NCI-H187 (cell line): ENCODE measurements around the gene MYD88.

Experiments used
- DNase-seq, 2 experiments: peaks; one replicate each; lab custom pipeline; 2025; lab: John Stamatoyannopoulos, UW

Gene MYD88

DNA sequence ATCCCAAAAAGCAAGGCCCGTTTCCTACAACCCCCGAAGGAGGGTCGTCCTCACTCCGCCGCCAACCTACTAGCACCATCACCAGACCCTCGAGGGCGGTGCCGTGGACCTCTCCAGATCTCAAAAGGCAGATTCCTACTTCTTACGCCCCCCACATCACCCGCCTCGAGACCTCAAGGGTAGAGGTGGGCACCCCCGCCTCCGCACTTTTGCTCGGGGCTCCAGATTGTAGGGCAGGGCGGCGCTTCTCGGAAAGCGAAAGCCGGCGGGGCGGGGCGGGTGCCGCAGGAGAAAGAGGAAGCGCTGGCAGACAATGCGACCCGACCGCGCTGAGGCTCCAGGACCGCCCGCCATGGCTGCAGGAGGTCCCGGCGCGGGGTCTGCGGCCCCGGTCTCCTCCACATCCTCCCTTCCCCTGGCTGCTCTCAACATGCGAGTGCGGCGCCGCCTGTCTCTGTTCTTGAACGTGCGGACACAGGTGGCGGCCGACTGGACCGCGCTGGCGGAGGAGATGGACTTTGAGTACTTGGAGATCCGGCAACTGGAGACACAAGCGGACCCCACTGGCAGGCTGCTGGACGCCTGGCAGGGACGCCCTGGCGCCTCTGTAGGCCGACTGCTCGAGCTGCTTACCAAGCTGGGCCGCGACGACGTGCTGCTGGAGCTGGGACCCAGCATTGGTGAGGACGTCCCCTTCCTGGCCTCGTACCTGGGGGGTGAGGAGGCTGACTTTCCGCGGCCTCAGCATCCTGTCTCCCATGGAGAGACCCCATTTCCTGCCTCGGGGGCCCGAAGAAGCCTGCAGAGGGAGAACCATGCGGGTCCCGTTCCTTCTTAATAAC is at the start of gene MYD88:
Gene MYD88 (plus strand): TSS at position 313 of the 842 bp plus-strand sequence. CDS start 40 bp downstream, at position 353.
- no peak for DNase-seq

DNA sequence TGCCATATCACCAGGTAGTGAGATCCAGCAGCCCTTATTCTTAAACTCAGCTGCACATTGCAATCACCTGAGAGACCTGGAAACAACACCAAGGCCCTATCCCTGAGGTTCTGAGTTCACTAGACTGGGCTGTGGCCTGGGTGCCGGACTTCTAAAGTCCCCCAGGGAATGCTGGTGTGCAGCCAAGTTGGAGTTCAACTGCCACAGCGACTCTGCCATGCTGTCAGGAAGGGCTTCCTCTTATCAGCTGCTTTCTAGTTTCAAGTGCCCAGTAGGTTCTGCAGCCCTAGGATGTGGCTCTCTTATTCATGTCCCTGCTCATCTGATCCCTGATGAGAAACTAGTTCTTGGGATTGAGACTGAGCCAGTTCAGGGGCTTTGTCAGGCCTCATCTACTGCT is 49.3 kb upstream of the MYD88 start:
- no peak for DNase-seq

DNA sequence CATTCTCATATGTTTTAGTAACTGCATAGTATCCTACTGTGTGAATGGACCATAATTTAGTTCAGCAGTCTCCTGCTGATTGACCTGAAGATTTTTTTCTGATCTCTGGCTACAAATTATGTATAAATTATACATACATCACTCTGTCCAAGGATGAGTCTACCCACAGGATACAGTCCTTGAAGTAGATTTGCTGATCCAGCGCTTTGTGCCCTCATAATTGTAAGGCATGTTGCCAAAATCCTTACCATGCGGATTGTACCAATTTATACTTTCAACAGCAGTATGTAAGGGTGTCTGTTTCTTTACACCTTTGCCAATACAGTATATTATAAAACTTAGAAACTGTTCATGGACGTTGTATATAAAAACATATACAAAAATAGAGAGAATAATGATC is 48.0 kb upstream of the MYD88 start:
- DNase-seq, result no peak

DNA sequence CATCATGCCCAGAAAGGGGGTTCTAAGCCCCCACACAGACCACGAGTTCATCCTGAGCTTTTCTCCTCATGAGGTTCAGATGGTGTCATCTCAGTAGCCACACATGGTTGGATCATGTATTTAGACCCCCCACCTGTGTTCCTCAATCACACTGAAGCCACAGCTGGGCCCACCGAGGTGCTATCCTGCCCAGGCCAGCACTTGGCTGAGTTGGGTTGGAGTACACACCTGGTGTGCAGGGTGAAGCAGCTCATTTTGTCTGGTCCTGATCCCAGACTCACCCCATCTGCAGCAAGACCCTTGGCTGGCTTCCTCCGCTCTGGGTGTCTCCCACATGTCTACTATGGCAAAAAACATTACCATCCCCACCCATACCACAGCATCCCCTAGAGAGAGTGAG is 43.5 kb upstream of the MYD88 start:
- DNase-seq, result no peak

DNA sequence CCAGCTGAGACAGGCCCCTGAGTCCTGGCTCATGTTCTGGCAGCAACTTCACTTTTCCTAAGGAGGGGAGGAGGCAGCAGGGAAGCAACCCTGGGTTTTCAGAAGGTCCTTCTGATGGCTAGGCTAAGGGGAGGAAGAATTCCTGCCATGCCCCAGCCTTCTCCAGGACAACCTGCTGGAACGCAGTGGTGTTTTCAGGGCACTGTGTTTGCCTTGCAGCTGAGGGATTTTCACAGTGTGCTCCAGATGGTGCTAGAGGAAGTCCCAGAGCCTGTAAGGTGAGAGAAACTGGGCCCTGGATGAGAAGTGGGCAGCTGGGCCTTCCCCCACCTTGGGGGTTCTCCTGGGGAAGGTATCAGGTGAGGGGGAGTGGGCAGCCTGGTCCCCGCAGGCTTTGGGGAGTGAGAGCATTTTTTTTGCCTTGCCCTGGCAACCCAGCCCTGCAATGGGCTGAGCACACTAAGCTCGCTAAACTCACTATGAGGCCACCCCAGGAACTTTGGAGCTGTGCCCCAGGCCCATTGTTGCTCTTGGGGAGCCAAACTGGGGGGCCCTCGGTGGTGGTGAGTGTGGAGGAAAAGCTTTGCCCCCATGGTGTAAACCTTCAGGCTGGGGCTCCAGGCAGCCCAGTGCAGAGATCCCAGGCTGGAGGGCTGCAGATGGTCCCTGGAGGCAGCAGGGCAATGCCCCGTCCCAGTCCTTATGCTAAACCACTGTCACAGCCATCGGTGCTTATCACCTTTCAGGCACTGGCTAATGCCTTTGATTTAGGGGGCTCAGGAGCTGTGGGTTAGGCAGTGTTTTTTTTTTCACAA is 42.6 kb upstream of the MYD88 start:
- DNase-seq, result no peak

DNA sequence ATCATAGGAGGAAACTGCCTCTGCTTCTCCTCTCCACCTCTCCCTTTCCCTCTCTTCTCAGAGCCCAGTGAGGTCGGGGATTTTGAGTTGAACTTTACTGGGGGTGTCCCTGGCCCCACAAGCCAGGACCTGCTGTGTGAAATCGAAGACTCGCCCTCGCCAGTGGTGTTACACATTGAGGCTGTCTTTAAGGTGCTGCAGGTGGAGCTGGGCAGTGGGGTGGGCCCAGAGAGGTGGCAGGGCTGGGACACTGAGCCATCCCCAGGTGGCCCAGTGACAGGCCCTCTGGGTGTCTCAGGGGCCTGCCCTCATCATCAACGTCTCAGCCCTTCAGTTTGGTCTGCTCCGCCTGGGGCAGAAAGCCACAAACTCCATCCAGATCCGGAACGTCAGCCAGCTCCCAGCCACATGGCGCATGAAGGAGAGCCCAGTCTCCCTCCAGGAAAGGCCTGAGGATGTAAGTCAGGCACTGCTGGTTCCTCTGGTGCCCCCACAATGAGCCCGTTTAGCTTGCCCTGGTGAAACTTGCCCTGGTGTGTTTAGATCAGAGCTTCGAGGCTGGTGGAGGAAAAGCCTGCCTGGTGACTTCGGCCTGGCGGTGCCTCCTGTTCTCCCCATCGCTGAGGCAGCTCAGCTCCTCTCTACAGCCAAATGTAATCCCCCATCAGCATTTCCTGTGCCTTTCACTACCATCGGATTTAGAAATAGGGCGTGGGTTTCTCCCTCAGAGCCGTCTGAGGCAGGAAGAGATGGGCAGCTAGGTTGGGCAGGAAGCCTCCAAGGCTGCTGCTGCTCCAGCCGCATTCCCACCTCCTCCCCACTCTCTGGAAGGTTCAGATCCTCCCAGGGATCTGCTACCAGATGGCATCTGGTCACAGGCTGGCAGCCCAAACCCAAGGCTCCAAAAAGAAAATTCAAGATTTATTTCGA is 40.8 kb upstream of the MYD88 start:
- no peak for DNase-seq

DNA sequence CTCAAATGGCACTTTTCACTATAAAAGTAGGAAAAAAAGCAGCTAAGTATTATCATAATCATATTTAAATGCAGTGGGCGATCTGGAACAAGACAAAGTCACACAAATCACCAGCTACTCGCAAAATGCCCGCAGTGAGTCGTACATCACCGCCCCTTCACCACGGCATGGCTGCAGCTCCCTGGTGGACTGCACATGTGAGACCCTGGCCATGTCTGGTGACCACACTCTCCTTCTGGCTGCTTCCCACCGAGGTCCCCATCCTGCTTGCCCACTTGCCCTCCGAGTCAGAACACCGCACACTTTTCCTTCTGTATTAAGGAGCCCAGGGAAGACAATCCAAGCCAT is 40.1 kb upstream of the MYD88 start:
- DNase-seq, result no peak

DNA sequence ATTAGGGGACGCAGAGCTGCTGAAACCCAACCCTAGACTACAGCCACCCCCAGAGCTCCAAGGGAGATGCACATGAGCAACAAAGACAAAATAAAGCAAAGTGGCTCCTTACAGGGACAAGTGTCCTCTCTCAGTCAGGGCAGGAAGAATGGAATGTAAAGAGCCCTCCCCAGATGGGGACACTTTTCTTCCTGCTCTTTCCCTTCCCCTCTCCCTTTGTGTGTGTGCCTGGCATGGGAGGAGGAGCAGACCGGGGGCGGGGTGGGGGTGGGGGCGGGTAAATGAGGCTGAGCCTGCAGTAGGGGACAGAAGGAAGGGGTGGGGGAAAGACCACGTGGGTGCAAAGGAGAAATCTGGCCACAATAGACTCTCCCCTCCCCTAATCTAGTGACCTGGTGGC is 38.9 kb upstream of the MYD88 start:
- DNase-seq, result no peak

DNA sequence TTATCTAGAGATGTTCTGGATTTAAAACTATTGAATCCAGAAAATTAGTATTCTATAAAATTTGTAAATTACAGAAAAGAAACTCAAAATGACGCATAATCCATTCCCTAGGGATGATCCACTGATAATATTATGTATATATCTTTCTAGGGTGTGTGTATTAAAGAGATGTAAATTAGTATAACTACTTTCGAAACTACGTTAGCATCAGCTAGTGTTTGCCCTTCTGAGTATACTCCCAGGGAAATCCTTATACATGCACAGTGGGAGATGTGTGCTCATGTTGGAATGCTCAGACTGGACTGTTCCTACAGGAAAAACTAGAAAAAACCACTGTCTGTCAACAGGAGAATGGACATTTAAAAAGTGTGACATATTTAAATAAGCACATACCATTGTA is 38.0 kb upstream of the MYD88 start:
- DNase-seq, result no peak

DNA sequence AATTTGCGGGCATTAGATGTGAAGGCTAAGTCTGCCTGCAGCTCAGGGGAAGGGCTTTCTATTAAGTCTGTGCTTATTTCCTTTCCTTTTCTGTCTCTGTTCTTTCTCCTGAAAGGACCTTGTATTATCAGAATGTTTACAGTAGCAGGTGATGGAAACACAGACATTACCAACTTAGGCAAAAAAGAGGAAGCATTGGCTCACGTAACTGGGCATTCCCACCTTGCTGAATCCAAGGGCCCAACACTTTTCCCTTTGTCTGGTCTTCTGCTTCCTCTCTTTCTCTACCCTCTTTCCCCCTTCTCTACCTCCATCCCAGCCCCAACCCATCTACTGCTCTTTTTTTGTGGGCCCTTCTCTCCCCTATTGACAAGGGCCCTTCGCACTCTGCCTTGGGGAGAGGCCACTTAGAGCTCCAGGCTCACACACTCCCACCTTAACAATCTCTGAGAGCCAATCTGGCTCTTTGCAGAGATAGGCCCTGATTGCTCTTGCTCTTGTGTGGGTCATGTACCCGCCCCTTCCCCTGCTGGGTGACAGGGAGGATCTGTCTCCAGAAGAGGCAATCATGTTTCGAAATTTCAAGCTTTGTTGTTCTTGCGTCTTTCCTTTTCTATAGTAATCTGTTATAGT is 36.5 kb upstream of the MYD88 start:
- DNase-seq, result no peak

DNA sequence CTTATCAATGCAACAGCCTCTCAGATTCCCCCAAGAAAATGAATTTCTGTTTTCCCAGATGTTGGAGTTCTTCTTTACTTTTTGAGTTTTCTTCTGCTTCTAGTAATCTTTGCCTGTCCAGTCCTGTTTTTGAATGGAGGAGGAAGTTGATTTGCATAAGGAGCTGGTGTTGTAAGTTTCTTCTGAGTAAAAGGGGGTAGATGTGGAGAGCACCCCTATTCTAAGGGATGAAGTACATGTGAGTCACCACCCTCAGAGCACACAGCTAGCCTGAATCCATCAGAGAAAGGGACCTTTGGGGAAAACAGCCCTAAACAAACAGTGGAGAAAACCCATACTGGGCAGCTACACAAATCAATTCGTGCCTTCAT is 36.0 kb upstream of the MYD88 start:
- no peak for DNase-seq

DNA sequence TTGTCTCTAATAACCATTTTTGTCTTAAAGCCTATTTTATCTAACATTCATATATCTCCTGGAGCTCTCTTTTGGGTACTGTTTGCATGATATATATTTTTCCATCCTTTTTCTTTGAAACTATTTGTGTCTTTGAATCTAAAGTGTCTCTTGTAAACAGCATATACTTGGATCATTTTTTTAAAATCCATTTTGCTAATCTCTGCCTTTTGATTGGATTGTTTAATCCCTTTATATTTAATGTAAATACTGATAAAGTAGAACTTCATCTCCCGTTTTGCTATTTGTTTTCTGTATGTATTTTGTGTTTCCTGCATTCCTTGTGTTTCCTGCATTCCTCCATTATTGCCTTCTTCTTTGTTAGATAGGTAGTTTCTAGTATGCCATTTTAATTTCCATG is 32.9 kb upstream of the MYD88 start:
- DNase-seq, result no peak

DNA sequence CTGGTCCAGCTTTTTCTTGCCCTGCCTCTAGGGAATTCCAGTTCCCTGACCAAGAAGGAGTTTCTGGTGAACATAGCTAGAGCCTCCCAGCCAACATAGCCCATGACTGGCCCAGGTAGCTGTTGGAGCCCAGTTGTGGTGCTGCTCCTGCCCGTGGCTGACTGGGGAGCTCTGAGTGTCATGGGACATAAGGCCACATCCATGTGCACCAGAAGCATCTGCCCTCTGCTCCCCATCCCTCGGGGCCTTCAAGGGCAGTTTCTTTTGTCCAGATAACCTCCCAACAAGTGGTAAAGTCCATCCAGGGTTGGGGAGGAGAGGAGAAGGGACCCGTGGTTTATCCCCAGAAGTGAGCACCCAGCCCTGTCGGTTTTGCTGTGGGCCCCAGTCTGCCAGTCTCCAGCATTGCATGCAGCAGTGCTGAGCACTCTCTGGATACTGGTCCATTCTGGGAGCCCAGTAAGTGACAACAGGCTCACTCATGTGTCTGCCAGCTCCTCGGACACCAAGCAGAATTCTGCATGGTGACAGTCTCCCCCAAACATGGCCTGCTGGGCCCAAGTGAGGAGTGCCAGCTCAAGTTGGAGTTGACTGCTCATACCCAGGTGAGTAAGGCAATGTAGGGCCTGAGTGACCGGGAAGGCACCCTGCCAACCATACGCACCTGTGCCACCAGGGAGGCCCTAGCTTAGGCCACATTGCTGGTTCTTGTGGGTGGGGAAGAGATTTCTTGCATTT is 30.4 kb upstream of the MYD88 start:
- no peak for DNase-seq

DNA sequence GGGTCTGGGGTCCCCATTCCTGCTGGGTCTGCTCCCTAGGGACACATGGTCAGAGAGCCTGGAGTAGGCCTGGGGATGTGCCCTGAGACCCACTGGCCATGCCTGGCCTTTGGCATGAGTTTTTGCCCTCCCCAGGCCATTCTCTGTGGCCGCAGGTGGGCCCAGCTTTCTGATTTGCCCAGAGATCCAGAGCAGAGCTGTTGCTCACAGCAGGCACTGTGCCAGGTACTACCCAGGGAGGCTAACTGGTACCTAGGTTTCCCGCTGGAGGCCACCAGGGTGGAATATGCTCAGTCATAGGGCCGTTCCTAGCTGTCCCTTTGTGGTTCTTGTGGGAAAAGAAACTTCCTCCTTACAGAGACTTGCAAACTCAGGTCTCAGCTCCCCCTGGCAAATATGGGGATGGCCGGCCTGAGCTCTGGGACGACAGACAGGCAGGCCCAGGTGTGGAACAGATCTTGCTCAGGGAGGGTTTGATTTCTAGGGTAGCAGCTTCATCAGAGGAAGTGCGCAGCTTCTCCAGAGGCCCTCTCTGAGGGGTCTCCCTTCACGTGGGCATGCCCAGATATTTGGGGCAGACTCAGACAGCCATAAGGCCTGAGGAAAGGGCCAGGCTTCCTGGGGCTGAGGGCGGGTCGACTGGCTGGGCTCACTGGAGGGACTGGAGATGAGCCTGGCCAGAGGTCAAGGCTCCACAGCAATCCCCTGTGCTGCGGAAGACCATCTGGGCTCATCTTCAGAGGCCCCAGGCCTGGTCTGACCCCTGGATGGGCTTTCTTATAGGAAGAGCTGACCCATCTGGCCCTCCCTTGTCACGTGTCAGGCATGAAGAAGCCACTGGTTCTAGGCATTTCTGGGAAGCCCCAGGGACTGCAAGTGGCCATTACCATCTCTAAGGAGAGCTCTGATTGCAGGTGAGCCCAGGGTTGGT is 29.5 kb upstream of the MYD88 start:
- DNase-seq, result no peak

DNA sequence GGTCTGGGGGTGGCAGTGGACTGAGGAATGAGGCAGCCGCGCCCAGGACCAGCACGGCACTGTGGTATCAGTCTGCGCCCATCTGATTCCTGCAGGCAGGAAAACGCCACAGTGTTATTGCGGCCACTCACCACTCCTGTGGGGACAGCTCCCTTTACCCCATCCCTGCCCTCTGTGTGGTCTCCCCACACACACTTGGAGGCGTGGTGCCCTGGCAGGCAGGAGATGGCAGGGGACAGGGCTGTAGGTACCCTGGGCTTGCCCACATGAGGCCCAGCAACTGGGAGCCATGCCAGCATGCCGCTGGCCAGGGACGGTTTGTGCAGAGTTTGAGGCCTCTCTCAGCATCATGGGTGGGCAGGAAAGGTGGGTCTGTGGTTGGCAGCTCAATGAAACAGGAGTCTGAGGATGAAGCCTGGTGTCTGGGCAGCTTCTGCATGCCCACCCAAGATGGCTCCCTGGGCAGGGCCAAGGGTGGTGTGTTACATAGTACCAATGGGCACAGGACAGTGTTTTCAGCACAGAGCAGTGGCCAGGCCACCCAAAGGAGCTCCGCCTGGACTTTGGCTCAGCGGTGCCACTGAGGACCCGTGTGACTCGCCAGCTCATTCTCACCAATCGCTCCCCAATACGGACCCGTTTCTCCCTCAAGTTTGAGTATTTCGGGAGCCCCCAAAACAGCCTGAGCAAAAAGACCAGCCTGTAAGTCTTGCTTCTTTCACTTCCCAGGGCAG is 28.7 kb upstream of the MYD88 start:
- DNase-seq, result no peak

DNA sequence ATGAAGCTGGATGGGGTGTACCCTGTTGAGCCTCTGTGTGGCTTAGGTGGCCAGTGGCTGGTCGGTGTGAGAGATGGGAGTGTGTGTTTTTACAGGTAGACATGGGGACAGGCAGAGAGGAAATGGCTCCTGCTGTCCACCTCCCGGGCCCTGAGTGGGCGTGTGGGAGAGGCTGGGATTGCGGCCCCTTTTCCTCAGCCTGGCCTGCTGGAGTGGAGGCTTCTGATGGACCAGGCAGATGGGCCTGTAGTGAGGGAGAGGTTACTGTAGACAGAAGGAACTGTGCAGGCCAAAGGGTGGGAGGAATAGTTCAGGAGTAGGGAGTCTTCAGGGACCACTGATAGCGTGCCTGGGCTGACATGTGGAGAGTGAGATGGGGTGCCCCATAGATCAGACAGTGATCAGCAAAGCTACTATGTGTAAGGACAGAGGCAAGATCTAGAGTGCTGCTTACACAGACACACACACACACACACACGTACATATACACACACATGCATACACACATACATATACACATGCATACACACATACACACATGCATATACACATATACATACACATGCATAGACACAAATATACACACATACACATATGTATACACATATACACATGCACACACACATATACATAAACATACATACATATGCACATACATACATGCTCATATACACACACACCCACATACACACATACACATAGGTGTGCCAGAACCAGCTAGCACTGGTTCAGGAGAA is 28.0 kb upstream of the MYD88 start:
- no peak for DNase-seq

DNA sequence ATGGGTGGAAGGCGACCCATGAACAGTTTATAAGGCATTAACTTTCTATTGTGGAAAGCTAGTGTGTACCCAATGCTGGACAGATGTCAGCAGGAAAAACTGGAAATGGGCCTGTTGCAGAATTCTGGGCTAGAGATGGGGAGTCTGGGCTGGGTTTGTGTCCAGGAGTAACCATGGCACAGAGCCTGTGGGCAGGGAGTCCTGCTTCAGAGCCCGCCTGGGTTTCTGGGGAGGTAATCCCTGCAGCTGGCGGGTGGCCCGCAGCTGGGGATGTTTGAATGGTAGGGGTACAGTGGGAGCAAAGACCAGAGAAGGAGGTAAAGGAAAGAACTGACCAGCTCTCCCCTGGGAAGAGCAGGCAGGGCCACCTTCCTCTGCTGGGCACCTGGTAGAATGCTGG is 27.3 kb upstream of the MYD88 start:
- DNase-seq, result no peak

DNA sequence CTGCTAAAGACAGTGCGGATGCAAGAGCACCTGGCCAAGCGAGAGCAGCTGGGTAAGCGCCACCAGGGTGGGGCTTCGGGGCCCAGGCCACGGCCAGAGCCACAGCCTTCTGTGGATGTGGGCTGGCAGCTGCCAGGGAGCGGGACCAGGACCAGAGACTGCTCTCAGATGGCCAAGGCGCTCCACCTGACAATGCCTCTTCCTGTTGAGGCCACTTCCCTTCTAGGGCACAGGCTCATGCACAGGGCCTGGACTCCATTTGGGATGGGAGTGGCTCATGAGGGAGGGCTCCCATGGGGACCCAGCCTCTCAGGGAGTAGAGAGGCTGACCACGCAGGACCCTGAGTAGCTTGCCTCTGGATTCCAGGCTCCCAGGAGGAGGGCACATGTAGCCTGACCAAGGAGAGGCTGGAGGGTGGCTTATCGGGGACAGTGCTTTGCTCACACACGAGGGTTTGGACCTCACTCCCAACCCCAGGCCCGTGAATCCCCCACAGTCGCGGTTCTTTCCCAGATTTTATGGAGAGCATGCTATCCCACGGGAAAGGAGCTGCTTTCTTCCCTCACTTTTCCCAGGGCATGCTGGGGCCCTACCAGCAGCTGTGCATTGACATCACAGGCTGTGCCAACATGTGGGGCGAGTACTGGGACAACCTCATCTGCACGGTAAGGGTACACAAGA is 26.6 kb upstream of the MYD88 start:
- DNase-seq, result no peak
